ACHN (cell line): ENCODE measurements around the gene SLC38A10.

ENCODE experiments used
- DNase-seq: peaks from one replicate; pipeline ENCODE4 v3.0.0-alpha.2; 2015
- in situ Hi-C: cut with HindIII; loops from 2 replicates; pipeline ENCODE4 v1.10.0; 2017; ENCODE audit warnings: low sequenced_read_pairs, low pct_ligation_motif_present, low pct_unique_long_range_greater_than_20kb

The SLC38A10 gene

DNA sequence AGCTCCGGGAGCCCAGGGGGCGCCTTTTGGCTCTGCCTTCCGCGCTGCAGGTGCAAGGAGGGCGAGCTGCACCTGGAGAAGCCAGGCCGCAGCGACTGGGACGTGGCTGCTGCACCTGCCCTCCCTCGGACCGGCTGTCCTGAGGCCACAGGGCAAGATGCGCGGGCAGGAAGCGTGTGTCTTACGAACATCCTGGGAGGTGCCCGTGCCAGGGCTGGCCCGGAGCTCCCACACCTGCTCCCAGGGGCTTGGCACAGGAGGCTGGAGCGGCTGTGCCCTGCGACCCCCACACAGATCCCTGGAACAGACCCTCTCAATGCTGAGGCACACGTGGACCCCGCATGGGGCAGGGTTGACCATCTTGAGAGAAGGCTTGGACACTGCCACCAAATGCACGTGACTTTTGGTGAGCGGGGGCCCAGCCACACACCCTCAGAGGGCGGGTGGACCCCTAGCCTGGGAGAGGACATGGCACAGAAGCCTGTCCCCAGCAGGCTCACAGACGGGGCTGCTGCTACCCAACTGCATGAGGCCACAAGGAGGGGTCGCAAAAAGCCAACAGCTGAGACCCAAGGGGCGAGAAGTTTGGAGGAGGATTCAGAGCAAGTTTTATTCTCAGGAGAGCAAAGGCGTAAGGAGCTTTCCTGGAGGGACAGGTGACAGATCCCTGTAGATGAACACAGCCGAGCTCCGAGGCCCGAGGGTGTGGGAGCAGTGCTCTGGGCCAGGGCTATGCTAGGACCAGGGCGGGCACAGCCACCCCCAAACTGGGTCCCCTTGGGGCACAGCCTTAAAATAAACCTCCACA, 44.6 kb downstream of the SLC38A10 start:
- in situ Hi-C loops, result no loop called here
- DNase-seq, result no peak

DNA sequence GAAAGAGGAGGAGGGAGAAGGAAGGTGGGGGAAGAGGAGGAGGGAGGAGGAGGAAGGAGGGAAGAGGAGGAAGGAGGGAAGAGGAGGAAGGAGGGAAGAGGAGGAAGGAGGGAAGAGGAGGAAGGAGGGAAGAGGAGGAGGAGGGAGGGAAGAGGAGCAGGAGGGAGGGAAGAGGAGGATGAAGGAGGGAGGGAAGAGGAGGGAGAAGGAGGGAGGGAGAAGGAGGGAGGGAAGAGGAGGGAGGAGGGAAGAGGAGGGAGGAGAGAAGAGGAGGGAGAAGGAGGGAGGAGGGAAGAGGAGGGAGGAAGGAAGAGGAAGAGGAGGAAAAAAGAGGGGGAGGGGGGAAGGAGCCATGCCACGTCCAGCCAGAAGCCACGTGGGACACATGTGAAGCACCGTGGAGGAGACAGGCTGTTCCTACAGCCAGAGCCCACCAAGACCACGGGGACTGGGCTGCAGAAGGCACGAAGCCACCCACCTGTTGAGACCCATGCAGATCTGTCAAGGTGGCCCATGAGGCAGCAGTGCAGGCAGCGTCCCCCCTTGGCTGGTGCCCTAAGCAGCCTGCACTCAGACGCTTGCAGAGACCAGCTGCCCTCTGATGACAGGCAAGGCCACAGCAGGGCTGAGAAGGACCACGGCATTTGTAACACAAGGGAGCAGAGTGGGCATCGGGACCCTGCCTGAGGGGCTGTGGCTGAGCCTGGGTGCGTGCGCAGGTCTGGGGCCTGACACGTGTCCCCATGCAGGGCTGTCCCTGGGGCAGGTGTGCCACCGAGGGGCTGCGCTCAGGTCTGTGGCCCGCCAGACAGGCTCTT, 45.7 kb downstream of the SLC38A10 start:
- in situ Hi-C loops, result no loop called here
- DNase-seq, result peak; percentile 42

DNA sequence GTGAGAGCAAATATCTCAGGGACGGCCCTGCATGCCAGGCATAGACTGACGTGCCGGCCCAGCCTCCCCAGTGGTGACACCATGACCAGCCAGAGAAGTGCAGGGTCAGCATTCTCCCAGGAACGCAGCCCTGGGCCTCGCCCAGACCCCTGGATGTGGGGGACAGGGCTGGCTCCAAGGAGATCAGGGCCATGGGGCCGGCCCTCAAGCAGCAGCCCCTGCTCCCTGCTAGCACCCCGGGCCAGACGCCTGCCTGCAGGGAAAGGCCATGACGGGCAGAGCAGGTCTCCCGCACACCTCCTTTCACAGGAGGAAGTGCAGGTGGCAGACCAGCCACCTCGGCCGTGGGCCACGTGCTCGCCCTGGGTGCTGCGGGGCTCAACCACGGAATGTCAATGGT, 46.5 kb downstream of the SLC38A10 start:
- no peak for DNase-seq

DNA sequence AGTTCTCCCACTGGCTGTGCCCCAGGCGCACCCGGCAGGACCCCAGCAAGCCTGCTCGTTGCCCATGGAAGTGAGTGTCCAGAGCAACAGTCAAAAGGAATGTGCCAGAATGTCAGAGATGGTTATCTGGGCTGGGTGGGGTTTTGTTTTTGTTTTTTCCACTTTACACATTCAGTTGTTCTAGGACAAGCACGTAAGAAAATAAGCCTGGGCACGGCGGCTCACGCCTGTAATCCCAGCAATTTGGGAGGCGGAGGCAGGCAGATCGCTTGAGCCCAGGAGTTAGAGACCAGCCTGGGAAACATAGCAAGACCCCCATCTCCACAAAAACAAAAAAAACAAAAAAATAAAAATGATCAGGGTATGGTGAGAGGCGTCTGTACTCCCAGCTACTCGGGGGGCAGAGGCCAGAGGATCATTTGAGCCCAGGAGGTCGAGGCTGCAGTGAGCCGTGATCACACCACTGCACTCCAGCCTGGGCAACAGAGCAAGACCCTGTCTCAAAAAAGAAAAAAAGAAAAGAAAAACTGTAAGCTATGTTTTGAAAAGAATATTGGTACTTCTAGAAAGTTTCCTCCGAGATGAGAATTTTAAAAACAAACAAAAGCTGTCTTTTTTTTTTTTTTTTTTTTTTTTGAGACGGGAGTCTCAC, 47.6 kb downstream of the SLC38A10 start:
- DNase-seq, result no peak
- in situ Hi-C loops, result no loop called here

More for the DNA sequence above, 46.5 kb downstream of the SLC38A10 start:
- in situ Hi-C loops, result no loop called here

DNA sequence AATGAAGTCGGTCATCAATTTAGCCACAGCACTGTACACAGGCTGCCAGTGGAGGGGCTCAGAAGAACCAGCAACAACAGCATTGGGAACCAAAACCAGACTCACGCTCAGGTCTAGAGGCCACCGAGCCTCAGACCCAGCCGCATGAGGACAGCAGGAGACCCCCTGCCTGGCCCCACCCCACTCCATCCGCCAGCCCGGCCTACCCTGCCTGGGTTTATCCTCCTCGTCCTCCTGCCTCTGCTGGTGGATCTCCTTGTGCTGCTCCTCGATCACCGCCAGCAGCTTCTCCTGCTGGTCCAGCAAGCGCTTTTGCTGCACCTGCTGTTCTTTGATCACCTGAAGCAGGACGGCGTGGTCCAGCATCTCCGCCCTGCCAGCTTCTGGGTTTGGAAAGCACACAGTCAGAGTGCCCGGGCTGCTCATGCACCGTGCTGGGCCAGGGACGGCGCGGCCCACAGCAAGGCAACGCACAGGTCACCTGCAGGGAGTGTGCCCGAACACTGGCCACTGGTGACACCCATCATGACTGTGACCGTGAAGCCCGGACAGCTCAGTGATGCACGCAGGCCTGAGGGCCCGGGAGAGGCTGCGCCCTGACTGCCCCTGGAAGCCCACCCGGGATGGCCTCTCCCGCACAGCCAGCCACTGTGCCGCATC, 48.3 kb downstream of the SLC38A10 start:
- in situ Hi-C loops, result no loop called here

DNA sequence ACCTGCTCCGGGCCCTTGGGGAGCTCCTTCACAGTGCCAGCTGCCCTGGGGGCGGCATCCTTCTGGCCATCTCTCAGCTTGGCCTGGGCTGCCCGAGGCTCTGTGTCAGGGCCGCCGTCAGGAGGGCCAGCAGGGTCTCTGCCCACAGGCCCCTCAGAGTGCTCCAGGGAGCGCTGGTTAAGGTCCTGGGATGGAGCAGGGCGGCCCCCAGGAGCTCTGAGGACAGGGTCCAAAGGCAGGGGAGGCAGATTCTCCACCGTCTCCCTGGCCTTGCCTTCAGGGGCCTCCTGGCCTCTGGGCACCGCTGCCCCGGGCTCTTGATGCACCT, 48.8 kb downstream of the SLC38A10 start:
- no peak for DNase-seq
- in situ Hi-C loops, result no loop called here

More for the DNA sequence above, 48.3 kb downstream of the SLC38A10 start:
- no peak for DNase-seq

DNA sequence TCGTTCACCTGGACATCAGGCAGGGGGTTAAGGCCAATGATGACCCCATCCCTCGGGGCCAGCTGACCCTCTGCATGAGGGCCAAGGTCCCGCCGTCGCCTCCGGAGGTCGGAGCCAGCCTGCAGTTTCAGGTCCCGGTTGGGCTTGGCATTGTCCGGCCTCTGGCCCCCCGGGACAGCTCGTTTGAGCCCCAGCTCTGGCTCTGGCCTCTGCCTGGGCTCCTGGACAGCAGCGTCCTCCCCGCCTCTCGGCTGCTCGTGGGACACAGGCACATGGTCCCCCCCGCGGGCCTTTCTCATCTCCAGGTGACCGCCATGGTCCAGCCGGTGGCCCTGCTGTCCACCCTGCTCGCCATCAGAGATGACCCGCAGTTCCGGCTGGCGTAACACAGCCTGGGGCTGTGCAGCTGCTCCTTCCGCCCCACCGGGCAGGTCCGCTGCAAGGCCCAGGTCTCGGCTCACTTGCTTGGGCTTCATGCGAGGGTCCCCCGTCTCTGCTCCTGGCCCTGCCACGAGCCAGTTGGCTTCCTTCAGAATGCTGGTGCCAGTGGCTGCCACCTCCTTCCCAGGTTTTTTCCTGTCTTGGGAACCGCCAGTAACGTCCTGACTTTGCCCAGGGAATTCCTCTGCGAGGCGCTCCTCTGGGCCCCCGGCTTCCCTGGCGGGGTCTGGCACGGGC, 49.3 kb downstream of the SLC38A10 start:
- in situ Hi-C loops, result no loop called here

DNA sequence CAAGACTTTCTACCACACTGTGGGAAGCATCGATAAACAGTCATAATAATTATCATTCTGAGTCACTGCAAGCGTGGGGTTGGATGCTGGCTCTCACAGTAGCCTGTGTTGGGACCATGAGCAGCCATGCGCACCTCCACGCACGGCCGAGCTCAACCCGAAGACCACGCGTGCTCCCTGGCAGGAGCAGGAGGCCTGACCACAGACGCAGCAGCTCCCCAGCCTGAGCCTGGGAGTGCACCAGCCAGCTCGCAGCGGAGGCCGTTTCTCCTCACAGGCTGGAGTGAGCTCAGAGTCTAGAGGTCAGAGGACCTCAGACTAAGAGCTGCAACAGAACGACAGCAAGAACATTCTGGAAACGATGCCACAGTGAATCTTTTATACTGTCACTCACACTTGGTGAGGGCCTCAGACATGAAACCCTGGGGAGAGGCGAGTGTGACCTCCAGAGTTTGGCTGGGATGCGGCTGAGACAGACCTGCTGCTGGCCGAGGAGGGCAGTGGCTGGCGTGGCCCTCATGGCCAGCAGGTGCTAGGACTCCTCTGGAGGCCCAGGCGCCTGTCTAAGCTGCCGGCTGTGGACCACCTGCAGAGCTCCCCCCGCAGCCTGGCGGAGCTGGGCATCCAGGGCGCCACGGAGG, 50.0 kb downstream of the SLC38A10 start:
- in situ Hi-C loops, result no loop called here
- peak; percentile 65 for DNase-seq

More for the DNA sequence above, 49.3 kb downstream of the SLC38A10 start:
- no peak for DNase-seq

DNA sequence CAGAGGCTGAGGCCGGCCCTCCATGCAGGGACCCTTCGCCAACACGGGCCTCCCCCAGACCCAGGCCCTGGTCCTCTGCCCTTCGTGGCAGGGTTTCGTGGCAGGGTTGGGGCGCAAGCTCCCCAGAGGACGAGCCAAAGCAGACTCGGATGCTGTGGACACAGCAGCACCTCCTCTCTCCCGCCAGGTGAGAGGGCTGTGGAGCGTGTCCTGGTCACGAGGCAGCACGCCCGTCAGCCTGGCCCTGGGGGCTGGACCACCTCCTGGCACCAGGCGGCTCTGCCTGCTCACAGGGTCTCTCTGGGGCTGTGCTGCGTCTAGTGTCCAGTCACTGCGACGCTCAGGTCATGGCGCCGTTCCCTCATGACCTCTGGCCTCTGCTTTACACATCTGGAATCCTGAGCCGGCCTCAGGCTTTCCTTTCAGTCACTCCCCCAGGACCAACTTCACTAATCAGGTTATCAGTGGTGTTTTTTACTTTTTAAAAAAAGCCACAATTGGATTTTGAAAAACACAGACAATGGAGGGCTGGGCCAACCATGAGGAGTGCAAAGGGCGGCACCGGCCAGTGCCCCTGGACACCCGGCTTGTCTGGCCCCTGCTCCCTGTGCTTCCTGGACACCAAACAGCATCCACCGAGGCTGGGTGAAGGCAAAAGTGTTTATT, 50.6 kb downstream of the SLC38A10 start:
- DNase-seq, result no peak
- in situ Hi-C loops, result no loop called here

DNA sequence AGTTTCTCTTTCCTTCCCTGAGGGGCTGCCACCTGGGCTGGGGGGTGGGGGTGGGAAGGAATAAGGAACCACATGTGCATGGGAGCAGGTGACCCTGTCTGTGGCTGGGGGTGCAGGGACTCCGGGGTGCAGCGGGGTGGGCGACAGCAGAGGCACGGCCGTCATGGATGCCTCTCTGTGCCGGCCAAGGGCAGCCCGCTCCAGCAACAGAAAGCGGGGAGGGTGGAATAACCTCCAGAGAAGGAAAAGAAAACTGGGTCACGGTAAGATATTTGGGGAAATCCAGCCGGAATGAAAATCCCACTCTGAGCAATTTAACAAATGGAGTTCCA, 51.8 kb downstream of the SLC38A10 start:
- DNase-seq, result no peak
- in situ Hi-C loops, result no loop called here

DNA sequence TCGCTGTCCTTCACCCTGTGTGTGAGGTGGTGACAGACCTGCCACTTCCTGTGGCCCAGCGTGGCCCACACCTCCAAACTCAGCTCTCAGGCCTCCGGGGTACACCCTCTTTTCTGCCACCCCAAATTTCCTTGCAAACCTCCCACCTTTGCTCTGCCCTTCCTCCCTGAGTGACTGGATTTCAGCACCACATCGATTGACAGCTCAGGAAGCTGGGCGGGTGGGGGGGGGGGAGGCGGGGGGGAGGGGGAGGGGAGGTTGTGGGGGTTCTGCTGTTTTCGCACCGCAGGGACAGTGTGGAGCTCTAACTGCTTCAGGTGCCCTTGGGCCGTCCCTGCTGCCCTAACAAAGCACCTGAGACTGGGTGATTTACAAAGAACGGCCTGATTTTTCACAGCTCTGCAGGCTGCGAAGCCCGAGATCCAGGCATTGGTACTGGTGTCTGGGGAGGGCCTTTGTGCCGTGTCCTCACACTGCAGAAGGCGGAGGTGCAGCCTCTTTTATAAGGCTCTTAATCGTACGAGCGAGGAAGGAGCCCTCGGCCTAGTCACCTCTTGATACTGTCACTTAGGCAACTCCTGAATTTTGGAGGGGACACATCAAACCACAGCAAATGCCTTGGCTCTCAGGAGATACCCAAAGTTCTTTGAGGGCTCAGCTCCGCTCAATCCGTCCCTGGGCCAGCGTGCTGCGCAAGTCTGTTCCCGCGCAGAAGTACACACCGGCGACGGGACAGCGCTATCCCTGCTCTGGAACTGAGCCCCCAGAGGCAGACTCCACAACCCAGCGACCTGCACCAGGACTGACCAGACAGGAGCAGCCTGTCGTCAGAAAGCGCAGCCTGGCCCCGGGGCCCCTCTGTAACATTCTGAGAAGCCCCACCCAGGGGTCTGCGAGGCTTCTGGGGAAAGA, 52.4 kb downstream of the SLC38A10 start:
- in situ Hi-C loops, result no loop called here
- no peak for DNase-seq

DNA sequence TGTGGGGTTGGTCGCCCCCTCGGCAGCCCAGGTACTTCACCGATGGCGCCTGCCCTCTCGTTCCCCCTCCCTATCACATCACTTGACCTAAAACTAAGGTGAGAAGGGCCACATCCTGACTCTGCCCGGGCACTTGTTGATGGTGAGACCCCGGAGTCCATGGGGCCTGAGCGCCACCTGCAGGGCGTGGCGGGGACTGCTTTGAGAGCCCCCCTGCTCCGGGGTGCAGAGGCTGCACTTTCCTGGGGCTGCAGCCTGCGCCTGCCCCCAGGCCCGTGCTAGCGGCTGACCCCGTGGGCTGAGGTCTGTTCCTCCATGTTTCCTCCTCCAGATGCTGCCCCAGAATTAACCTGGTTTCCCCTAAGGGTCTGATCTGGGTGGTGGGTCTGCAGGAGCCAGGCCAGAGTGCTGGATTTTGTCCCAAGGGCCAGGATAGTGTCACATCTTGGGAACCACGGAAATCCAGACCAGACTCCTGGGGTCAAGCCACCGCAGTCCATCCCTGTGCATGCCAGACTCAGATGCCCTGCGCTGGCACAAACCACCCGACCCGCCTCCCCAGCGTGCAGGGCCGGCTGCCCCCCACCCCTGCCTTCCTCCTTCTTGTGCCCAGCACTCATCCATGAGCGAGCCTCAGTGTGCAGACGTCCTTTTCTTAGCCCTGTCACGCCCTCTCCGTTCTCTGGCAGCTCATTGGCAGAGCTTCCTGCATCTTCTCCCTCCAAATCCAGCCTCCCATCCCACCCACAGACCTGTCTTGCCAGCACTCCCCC, 53.3 kb downstream of the SLC38A10 start:
- in situ Hi-C loops, result no loop called here
- peak; percentile 49 for DNase-seq

DNA sequence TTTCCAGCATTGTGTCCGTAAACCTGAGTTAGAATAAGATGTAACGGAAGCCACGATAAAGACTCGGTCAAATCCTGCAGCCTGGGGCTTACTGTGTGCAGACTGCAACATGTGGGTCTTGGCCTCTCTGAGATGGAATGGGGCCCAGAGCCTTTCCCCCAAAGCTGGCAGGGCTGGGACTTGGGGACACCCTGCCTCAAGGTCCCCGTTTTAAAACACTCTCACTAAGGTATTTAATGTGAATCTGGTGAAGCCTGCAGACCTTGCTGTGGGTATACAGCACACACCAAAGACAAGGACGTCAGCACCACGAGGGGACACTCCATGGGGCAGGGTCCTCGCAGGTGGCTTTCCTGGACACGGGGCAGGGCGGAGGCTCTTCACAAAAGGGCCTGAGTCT, 53.9 kb downstream of the SLC38A10 start:
- DNase-seq, result no peak
- in situ Hi-C loops, result no loop called here

DNA sequence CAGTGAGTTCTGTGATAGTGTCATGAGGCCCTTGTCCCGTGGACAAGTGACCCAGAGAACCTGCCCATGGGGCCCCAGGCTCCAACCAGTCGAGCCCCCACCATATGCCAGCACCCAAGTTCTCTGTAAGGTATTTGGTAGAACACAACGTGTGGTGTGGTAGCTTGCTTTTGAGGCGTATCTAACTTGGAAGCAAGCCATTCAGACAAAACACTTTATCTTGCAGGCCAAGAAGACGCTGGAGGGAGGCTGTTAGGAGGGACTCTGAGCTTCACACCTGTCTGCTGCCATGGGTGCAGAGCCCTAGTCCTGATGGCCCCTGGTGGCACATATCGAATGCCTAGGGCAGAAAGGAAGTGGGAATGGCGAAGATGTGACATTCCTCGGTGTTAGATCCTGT, 54.3 kb downstream of the SLC38A10 start:
- in situ Hi-C loops, result no loop called here
- no peak for DNase-seq

DNA sequence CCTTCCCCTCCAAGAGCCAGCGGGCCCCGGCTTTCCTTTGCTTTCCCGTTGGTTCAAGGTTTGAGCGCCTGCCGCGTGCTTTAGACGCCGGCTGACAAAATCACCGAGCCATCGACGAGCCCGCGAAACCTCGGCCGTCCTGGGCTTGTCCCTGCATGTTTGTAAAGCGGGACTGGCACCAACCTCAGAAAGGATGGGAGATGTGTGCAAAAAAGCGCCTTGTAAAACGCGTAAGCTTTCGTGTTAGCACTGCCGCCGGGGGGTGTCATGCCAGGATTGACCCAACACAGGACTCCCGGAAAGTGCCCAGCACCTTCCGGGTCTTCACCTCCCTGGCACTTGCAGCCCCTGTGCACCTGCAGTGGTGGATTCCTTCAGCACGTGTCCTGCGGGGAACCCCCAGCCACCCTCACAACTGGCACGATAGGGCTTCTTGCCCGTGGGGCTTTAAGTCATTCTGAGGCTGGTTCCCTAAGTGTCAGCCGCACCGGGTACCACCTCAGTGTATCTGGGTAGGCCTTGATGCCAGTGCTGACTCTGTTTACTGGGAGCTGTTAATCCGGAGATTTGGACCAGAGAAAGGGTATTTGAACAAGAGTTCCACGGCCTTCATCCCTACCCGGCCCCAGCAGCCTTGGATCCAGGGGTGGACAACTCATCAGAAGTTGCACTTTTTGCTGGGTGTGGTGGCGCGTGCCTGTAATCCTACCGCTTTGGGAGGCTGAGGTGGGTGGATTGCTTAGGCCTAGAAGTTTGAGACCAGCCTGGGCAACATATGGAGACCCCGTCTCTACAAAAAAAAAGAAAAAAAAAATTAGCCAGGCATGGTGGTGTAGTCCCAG, 55.2 kb downstream of the SLC38A10 start:
- in situ Hi-C loops, result no loop called here
- DNase-seq, result peak; percentile 41
